ENCODE results near the gene GPATCH2L. TPM values are rescaled to one million over a fixed set of nuclear protein-coding genes. Genes with fewer than 3 reads are reported as not detected.

GPATCH2L gene
- total and polyA plus RNA-seq, 2 experiments from 2014 or later = 19.6 to 94.4 TPM

DNA sequence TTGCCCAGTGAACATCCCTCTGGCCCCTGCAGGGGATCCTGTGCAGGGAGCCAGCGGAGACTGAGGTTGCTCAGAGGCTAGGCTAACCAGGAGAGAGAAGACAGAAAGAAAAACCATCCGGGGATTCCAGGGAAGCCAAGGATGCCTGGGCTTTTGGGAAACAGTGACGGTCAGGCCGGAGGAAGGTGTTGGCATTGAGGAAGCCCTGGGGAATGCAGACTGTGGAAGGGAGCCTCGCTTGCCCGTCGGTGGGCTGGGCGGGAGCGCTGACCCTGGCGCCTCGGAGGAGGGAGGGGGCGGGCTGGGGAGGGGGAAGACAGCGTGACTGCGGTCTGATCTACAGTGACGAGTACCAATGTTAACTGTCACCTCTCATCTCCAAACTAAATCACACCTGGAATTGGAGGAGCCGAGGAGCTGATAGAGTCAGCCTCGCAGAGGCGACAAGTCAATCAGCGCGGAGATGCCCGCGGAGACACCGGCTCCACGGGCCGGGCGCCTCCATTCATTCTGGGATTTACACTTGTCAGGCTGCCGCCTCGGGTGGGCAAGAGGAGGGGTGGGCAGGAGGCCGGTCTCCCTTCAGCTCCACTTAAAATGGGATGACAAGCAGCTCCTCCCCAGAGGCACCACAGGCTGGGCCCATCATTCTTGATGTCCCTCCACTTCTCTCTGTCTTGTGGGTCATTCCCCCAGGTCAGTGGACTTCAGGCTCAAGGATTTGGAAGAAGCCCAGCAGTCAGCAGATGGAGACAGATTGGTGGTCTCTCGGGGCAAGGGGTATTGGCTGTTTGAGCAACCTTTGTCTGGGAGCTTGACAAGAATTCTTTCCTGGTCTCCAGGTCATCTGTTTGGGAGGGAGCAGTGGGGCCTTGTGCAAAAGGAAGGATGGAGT lies 20.4 kb upstream of the GPATCH2L start:
- TF ChIP-seq STAT1 (IDR thresholded peaks at IDR 0.05; ENCODE audit: unreplicated experiment) (no peak), ZNF331 (CRISPR knock-in tag; IDR thresholded peaks at IDR 0.05; ENCODE audit: low read depth) (no peak), POLR2AphosphoS5 (IDR thresholded peaks at IDR 0.05; ENCODE audit: low read depth) (no peak)
- TF ChIP-seq, protein P1, sequence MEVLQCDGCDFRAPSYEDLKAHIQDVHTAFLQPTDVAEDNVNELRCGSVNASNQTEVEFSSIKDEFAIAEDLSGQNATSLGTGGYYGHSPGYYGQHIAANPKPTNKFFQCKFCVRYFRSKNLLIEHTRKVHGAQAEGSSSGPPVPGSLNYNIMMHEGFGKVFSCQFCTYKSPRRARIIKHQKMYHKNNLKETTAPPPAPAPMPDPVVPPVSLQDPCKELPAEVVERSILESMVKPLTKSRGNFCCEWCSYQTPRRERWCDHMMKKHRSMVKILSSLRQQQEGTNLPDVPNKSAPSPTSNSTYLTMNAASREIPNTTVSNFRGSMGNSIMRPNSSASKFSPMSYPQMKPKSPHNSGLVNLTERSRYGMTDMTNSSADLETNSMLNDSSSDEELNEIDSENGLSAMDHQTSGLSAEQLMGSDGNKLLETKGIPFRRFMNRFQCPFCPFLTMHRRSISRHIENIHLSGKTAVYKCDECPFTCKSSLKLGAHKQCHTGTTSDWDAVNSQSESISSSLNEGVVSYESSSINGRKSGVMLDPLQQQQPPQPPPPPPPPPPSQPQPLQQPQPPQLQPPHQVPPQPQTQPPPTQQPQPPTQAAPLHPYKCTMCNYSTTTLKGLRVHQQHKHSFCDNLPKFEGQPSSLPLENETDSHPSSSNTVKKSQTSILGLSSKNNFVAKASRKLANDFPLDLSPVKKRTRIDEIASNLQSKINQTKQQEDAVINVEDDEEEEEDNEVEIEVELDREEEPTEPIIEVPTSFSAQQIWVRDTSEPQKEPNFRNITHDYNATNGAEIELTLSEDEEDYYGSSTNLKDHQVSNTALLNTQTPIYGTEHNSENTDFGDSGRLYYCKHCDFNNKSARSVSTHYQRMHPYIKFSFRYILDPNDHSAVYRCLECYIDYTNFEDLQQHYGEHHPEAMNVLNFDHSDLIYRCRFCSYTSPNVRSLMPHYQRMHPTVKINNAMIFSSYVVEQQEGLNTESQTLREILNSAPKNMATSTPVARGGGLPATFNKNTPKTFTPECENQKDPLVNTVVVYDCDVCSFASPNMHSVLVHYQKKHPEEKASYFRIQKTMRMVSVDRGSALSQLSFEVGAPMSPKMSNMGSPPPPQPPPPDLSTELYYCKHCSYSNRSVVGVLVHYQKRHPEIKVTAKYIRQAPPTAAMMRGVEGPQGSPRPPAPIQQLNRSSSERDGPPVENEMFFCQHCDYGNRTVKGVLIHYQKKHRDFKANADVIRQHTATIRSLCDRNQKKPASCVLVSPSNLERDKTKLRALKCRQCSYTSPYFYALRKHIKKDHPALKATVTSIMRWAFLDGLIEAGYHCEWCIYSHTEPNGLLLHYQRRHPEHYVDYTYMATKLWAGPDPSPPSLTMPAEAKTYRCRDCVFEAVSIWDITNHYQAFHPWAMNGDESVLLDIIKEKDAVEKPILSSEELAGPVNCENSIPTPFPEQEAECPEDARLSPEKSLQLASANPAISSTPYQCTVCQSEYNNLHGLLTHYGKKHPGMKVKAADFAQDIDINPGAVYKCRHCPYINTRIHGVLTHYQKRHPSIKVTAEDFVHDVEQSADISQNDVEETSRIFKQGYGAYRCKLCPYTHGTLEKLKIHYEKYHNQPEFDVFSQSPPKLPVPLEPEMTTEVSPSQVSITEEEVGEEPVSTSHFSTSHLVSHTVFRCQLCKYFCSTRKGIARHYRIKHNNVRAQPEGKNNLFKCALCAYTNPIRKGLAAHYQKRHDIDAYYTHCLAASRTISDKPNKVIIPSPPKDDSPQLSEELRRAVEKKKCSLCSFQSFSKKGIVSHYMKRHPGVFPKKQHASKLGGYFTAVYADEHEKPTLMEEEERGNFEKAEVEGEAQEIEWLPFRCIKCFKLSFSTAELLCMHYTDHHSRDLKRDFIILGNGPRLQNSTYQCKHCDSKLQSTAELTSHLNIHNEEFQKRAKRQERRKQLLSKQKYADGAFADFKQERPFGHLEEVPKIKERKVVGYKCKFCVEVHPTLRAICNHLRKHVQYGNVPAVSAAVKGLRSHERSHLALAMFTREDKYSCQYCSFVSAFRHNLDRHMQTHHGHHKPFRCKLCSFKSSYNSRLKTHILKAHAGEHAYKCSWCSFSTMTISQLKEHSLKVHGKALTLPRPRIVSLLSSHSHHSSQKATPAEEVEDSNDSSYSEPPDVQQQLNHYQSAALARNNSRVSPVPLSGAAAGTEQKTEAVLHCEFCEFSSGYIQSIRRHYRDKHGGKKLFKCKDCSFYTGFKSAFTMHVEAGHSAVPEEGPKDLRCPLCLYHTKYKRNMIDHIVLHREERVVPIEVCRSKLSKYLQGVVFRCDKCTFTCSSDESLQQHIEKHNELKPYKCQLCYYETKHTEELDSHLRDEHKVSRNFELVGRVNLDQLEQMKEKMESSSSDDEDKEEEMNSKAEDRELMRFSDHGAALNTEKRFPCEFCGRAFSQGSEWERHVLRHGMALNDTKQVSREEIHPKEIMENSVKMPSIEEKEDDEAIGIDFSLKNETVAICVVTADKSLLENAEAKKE (CRISPR knock-in tag; IDR thresholded peaks at IDR 0.05) = no peak
- Mint-ChIP-seq H3K27me3 (ENCODE audit: insufficient read depth, low read depth, poor library complexity) (peaks cover 25% of the 10 kb centered on the region), H3K4me3 (no peak overlapping the region; the same call in 1 of the 3 replicates), H3K4me1 (peaks cover 10% of the 10 kb centered on the region), H3K9me3 (no peaks in the 10 kb centered on the region; the same call in 2 of the 3 replicates), H3K27ac (no peak overlapping the region), H3K36me3 (ENCODE audit: low read depth) (no peaks in the 10 kb centered on the region)
- peak overlapping the region; percentile 66 for H3K4me2 ChIP-seq
- no peaks in the 10 kb centered on the region for H3K36me3 ChIP-seq (ENCODE audit: insufficient read depth)
- peak overlapping the region; percentile 76; the same call in 1 of the 2 replicates for H2AFZ ChIP-seq
- H3K27ac ChIP-seq (ENCODE audit: low read depth) = no peak overlapping the region
- H3F3A ChIP-seq (replicated peaks; ENCODE audit: low read depth) = no peaks in the 10 kb centered on the region
- H3K27me3 ChIP-seq (ENCODE audit: insufficient read depth) = peaks cover 46% of the 10 kb centered on the region
- ATAC-seq (peak; percentile 78), DNase-seq (ENCODE audit: low spot score) (peak; percentile 66)
- no peaks in the 10 kb centered on the region for H3K79me2 ChIP-seq (replicated peaks; ENCODE audit: insufficient read depth)
- H4K20me1 ChIP-seq (replicated peaks; ENCODE audit: insufficient read depth) = no peaks in the 10 kb centered on the region
- H3K9me2 ChIP-seq (ENCODE audit: insufficient read depth) = no peaks in the 10 kb centered on the region
- no peak overlapping the region for H3K4me3 ChIP-seq
- peaks cover 5% of the 10 kb centered on the region; the same call in 1 of the 2 replicates for H3K4me1 ChIP-seq (ENCODE audit: insufficient read depth)

DNA sequence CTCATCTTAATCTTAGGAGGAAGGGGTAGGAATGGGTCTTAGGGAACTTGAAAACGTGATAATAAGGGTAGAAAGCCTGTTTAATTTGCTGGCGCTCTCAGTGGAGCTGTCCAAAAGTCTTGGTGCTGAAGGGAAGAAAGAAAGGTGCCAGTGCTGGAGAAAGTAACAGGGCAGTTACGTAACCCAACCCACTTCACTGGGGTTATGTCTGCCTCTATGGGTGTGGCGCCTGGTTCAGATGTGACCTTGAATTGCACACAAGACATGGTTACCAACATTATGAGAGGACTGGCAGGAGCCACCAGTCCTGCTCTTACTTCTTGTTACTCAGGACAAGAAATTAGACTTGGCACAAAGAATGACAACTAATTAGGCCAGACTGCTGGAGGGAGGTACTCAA lies 18.6 kb upstream of the GPATCH2L start:
- Histone ChIP-seq H3K36me3 (ENCODE audit: insufficient read depth) (no peaks in the 10 kb centered on the region), H3K79me2 (replicated peaks; ENCODE audit: insufficient read depth) (no peaks in the 10 kb centered on the region), H3K4me3 (no peak overlapping the region), H3K9me2 (ENCODE audit: insufficient read depth) (no peaks in the 10 kb centered on the region), H3K27ac (ENCODE audit: low read depth) (no peak overlapping the region), H3K4me2 (no peak overlapping the region), H3F3A (replicated peaks; ENCODE audit: low read depth) (0 out of 2 replicates have a peak, but pooled peaks cover 3% of the 10 kb centered on the region), H4K20me1 (replicated peaks; ENCODE audit: insufficient read depth) (0 out of 2 replicates have a peak, but pooled peaks cover 3% of the 10 kb centered on the region), H2AFZ (no peak overlapping the region), H3K27me3 (ENCODE audit: insufficient read depth) (peaks cover 64% of the 10 kb centered on the region), H3K4me1 (ENCODE audit: insufficient read depth) (peaks cover 22% of the 10 kb centered on the region)
- Mint-ChIP-seq H3K9me3 (no peaks in the 10 kb centered on the region), H3K27ac (no peak overlapping the region), H3K36me3 (ENCODE audit: low read depth) (no peaks in the 10 kb centered on the region), H3K4me1 (peaks cover 26% of the 10 kb centered on the region), H3K27me3 (ENCODE audit: insufficient read depth, low read depth, poor library complexity) (peaks cover 32% of the 10 kb centered on the region), H3K4me3 (no peak overlapping the region)
- ATAC-seq = peak; percentile 20
- peak; percentile 75 for DNase-seq (ENCODE audit: low spot score)
- no peak for TF ChIP-seq NANOG (IDR thresholded peaks at IDR 0.05; ENCODE audit: borderline replicate concordance)
- TF ChIP-seq, protein P2, sequence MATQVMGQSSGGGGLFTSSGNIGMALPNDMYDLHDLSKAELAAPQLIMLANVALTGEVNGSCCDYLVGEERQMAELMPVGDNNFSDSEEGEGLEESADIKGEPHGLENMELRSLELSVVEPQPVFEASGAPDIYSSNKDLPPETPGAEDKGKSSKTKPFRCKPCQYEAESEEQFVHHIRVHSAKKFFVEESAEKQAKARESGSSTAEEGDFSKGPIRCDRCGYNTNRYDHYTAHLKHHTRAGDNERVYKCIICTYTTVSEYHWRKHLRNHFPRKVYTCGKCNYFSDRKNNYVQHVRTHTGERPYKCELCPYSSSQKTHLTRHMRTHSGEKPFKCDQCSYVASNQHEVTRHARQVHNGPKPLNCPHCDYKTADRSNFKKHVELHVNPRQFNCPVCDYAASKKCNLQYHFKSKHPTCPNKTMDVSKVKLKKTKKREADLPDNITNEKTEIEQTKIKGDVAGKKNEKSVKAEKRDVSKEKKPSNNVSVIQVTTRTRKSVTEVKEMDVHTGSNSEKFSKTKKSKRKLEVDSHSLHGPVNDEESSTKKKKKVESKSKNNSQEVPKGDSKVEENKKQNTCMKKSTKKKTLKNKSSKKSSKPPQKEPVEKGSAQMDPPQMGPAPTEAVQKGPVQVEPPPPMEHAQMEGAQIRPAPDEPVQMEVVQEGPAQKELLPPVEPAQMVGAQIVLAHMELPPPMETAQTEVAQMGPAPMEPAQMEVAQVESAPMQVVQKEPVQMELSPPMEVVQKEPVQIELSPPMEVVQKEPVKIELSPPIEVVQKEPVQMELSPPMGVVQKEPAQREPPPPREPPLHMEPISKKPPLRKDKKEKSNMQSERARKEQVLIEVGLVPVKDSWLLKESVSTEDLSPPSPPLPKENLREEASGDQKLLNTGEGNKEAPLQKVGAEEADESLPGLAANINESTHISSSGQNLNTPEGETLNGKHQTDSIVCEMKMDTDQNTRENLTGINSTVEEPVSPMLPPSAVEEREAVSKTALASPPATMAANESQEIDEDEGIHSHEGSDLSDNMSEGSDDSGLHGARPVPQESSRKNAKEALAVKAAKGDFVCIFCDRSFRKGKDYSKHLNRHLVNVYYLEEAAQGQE (IDR thresholded peaks at IDR 0.05; ENCODE audit: unreplicated experiment) = peak; percentile 86

Data from GM23338 (cell line).